Calu3 (cell line): ENCODE measurements around the gene PTPRO. TPM values are rescaled to one million over a fixed set of nuclear protein-coding genes. Genes with fewer than 3 reads are reported as not detected.
A peak's percentile ranks its signal among the peaks of the same experiment; 100 is the strongest.

Source experiments
- BruUV-seq: library from RNA; stranded (reverse); fragments of 400-500 nt; replicated peaks from 2 replicates; lab custom pipeline; 2021; lab: Mats Ljungman, UMichigan
- CTCF ChIA-PET: fragments of 300-600 bp; sonication (Branson Sonifier 250); formaldehyde crosslinking; loops from one replicate; lab custom pipeline; 2022; ENCODE audit warnings: antibody characterized with exemption; lab: Charles Lee
- DNase-seq: peaks from one replicate; pipeline ENCODE4 v3.0.0; 2022
- H3K27ac Mint-ChIP-seq: one replicate; pipeline ENCODE4 v1.8.0; 2022; ENCODE audit warnings: mixed read lengths; ENCODE audit not compliant: unreplicated experiment
- H3K27me3 Mint-ChIP-seq: one replicate; pipeline ENCODE4 v1.8.0; 2022; ENCODE audit warnings: mixed read lengths; ENCODE audit not compliant: unreplicated experiment
- H3K36me3 Mint-ChIP-seq: one replicate; pipeline ENCODE4 v1.8.0; 2022; ENCODE audit warnings: mild to moderate bottlenecking, moderate library complexity, mixed read lengths; ENCODE audit not compliant: insufficient read depth, unreplicated experiment
- H3K4me1 Mint-ChIP-seq: one replicate; pipeline ENCODE4 v1.8.0; 2022; ENCODE audit warnings: mild to moderate bottlenecking, low read depth, mixed read lengths; ENCODE audit not compliant: unreplicated experiment
- H3K4me3 Mint-ChIP-seq: one replicate; pipeline ENCODE4 v1.8.0; 2022; ENCODE audit warnings: mild to moderate bottlenecking, low read depth, moderate library complexity, mixed read lengths; ENCODE audit not compliant: unreplicated experiment
- H3K9me3 Mint-ChIP-seq: one replicate; pipeline ENCODE4 v1.8.0; 2022; ENCODE audit warnings: low read depth, mixed read lengths; ENCODE audit not compliant: unreplicated experiment
- CTCF ChIP-seq: fragments of 200-600 bp; IDR thresholded peaks from one replicate; pipeline ENCODE4 v1.8.0; 2022; ENCODE audit warnings: antibody characterized with exemption; ENCODE audit not compliant: unreplicated experiment
- intact Hi-C: fragments of 100-400 bp; cut with micrococcal nuclease; formaldehyde crosslinking; loops from one replicate; pipeline ENCODE4 v1.10.0; 2022; ENCODE audit not compliant: unreplicated experiment
- total RNA-seq: library from RNA; stranded (reverse); gene quantifications from 2 replicates; pipeline ENCODE4 v1.2.3, GENCODE V29; 2022

PTPRO gene
- total RNA-seq, 1 experiment from 2014 or later, result not detected

DNA sequence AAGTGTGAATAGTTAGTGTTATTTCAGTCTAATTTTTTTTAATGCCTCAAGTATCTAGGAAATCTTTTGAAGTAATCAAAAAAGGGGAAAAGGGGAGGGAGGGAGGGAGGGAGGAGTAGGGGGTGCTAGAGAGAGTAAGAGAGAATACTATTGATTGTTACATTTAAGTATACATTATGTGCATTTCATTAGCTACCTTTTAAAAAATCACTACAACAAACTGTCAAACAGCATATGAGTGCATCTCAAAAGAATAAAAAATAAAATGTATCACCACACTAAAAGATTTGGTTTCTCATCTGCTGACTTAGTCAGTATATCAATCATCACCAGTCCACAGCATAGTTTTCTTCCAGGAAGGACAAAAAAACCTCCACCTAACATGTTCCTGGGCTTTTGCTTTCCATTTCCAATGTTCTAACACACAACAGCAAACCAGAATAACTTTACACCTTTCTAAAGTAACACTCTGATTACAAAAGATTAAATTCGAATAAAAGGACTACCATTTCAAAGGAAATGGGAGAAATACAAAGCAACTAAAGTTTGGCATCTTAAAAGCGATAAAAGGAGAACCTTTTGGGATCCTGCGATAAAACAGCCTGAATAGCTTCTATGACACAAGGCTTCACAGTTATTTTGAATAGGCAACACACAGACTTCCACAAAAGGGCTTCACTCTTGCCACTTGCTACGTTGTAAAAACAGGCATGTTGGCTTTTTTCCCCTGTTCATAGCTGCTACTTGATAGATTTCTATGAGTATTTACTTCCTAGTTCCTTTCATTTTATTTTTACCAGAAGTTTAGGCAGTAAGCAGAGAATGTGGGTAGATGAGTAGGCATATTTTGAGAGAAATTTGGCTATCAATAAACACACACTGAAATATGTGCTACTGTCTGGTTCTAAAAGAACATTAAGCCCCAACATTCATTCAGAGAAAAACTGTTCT, 306.0 kb downstream of the PTPRO start:
- Mint-ChIP-seq H3K36me3 (peaks cover 40% of the 10 kb centered on the region), H3K27me3 (no peaks in the 10 kb centered on the region), H3K4me1 (peaks cover 72% of the 10 kb centered on the region), H3K4me3 (no peak overlapping the region), H3K9me3 (no peaks in the 10 kb centered on the region), H3K27ac (peak overlapping the region; percentile 91)
- TF ChIP-seq CTCF, result no peak
- intact Hi-C loops, result loop anchor here (2.0 kb wide), 1 partner anchor 37 kb away; no protein-coding TSS in a partner anchor
- DNase-seq, result no peak
- CTCF ChIA-PET, result interaction anchor here (0.5 to 1.5 kb wide), 4 partner anchors 8 to 34 kb away, joined by 3 to 4 read pairs (median 3); no protein-coding TSS in a partner anchor
- BruUV-seq, result TSS peak; percentile 31

- Mint-ChIP-seq H3K27ac (peak overlapping the region; percentile 91), H3K27me3 (no peaks in the 10 kb centered on the region), H3K36me3 (peaks cover 44% of the 10 kb centered on the region), H3K4me3 (no peak overlapping the region), H3K4me1 (peaks cover 80% of the 10 kb centered on the region), H3K9me3 (no peaks in the 10 kb centered on the region)
- CTCF ChIA-PET, result interaction anchor here (1.5 kb wide), 1 partner anchor 32 kb away, joined by 4 read pairs; no protein-coding TSS in a partner anchor
- intact Hi-C loops, result loop anchor here (2.0 kb wide), 1 partner anchor 38 kb away; no protein-coding TSS in a partner anchor
- DNase-seq, result peak; percentile 75
- BruUV-seq, result no TSS peak
- no peak for TF ChIP-seq CTCF
Observed at GRCh38 chr12:15629108-15629507, 306.8 kb downstream of the PTPRO start.

DNA sequence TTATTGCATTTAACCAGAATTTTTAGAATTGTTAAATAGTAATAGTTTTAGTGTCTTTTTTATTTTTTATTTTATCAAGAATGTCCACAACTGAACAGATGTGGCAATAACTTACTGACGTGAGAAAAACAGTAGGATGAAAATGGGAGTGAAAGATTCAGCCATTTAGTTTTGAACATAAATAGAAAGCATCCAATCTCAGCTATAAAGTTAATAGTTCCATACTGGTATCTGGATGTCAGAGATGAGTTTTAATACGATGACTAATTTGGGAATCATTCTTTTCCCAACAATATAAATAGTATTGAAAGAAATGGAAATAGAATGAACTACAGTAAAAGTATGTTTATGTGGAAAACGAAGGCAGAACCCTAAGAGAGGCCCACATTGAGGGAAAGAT, 307.5 kb downstream of the PTPRO start:
- BruUV-seq, result no TSS peak
- Mint-ChIP-seq H3K4me3 (peak overlapping the region; percentile 8), H3K36me3 (peaks cover 44% of the 10 kb centered on the region), H3K9me3 (no peaks in the 10 kb centered on the region), H3K27me3 (no peaks in the 10 kb centered on the region), H3K4me1 (peaks cover 80% of the 10 kb centered on the region), H3K27ac (peak overlapping the region; percentile 91)
- intact Hi-C loops, result loop anchor here (2.0 kb wide), 1 partner anchor 39 kb away; no protein-coding TSS in a partner anchor
- no peak for DNase-seq
- no peak for TF ChIP-seq CTCF
- CTCF ChIA-PET, result no interaction called here

DNA sequence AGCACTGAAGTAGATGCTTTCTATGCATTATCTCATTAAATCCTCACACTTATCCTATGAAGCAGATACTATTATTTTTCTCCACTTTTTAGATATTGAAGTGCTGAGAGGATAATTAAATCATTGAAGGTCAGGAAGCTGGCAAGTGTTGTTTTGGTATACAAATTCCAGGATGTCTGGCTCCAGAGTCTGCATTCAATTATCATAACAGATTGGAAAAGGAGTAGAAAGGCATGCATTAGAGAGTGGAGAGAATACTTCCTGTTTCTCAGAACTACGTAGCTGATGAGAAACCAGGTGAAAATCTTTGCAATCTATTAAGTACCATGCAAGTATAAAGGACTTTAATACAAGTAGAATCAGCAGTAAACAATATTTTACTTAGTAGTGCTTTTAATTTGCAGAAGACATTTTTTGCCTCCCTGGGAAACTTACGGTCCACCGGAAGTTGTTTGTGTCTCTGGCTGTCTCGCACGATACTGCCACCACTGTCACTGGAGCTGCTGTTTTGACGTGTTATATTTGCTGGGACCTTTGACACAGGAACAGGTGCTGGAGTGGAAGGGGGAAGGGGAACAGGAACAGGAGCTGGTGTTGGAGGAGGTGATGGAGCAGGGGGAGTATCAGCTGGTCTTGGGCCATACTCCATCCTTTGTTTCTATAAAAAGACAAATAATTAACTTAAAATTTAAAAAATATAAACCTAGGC, 308.9 kb downstream of the PTPRO start:
- Mint-ChIP-seq H3K27me3 (no peaks in the 10 kb centered on the region), H3K27ac (peak overlapping the region; percentile 91), H3K4me1 (peaks cover 73% of the 10 kb centered on the region), H3K4me3 (no peak overlapping the region), H3K9me3 (no peaks in the 10 kb centered on the region), H3K36me3 (peaks cover 39% of the 10 kb centered on the region)
- no peak for TF ChIP-seq CTCF
- CTCF ChIA-PET, result interaction anchor here (0.8 kb wide), 1 partner anchor 35 kb away, joined by 3 read pairs; no protein-coding TSS in a partner anchor
- intact Hi-C loops, result no loop called here
- no TSS peak for BruUV-seq
- no peak for DNase-seq
